ENCODE results near the gene PRKN.

PRKN gene

DNA sequence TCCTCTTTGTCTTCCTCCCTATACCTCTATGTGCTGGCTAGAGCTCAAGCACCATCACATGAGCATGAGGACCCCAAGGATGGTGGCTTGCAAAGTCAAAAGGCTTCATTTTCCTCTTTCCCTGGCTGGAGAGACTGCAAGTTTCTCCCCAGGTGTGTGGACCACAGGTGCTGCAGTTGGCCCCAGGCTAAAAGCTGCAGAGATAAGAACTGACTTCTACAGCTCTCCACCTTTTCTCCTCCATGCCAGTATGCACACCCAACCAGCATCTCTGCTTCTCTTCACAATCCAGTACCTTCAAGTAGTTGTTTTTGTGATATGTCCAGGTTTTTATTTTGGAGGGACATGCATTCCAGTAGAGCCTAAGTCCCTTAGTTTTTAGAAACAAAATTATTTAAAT is 29.1 kb downstream of the PRKN start:
- no peak overlapping the region for H3K4me3 ChIP-seq (replicated peaks; ENCODE audit: insufficient read depth, low read length)
- TF ChIP-seq GABPA (IDR thresholded peaks at IDR 0.05; ENCODE audit: low read depth) = no peak
- TF ChIP-seq, protein P1, sequence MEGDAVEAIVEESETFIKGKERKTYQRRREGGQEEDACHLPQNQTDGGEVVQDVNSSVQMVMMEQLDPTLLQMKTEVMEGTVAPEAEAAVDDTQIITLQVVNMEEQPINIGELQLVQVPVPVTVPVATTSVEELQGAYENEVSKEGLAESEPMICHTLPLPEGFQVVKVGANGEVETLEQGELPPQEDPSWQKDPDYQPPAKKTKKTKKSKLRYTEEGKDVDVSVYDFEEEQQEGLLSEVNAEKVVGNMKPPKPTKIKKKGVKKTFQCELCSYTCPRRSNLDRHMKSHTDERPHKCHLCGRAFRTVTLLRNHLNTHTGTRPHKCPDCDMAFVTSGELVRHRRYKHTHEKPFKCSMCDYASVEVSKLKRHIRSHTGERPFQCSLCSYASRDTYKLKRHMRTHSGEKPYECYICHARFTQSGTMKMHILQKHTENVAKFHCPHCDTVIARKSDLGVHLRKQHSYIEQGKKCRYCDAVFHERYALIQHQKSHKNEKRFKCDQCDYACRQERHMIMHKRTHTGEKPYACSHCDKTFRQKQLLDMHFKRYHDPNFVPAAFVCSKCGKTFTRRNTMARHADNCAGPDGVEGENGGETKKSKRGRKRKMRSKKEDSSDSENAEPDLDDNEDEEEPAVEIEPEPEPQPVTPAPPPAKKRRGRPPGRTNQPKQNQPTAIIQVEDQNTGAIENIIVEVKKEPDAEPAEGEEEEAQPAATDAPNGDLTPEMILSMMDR (IDR thresholded peaks at IDR 0.05; ENCODE audit: insufficient read depth, low read length) = no peak
- TF ChIP-seq POLR2AphosphoS5 (IDR thresholded peaks at IDR 0.05; ENCODE audit: low read depth) = no peak
- no peak overlapping the region for H3K27ac ChIP-seq (replicated peaks)
- H3K27me3 ChIP-seq (ENCODE audit: insufficient read depth, poor library complexity, severe bottlenecking) = no peaks in the 10 kb centered on the region
- DNase-seq (ENCODE audit: low read depth in 1 of 2, low spot score in 1 of 2) = no peak

DNA sequence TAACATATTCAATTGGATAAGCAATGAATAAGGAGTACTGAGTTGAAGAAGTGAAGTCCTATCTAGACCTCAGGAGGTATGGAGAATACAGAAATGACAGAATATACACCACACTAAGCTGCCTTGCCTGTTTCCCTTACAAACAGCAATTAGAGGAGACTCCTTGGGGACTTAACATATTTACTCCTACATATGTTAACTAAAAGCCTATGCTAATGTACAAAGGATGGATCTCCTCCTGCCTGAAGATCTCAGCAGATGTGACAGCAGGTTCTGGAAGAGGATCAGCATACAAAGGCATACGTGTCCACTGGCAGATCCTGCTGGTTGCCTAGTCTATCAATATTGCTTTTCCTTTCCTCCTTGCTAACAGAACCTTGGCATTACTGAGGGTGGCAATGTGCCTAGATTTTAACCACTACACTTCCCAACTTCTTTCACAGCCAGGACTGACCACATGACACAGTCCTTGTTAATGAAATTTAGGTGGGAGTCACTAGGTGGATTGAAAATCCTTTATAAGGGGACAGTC is 29.6 kb downstream of the PRKN start:
- Histone ChIP-seq H3K4me3 (replicated peaks; ENCODE audit: insufficient read depth, low read length) (no peak overlapping the region), H3K27ac (replicated peaks) (no peak overlapping the region), H3K27me3 (ENCODE audit: insufficient read depth, poor library complexity, severe bottlenecking) (no peaks in the 10 kb centered on the region)
- TF ChIP-seq, protein P2, sequence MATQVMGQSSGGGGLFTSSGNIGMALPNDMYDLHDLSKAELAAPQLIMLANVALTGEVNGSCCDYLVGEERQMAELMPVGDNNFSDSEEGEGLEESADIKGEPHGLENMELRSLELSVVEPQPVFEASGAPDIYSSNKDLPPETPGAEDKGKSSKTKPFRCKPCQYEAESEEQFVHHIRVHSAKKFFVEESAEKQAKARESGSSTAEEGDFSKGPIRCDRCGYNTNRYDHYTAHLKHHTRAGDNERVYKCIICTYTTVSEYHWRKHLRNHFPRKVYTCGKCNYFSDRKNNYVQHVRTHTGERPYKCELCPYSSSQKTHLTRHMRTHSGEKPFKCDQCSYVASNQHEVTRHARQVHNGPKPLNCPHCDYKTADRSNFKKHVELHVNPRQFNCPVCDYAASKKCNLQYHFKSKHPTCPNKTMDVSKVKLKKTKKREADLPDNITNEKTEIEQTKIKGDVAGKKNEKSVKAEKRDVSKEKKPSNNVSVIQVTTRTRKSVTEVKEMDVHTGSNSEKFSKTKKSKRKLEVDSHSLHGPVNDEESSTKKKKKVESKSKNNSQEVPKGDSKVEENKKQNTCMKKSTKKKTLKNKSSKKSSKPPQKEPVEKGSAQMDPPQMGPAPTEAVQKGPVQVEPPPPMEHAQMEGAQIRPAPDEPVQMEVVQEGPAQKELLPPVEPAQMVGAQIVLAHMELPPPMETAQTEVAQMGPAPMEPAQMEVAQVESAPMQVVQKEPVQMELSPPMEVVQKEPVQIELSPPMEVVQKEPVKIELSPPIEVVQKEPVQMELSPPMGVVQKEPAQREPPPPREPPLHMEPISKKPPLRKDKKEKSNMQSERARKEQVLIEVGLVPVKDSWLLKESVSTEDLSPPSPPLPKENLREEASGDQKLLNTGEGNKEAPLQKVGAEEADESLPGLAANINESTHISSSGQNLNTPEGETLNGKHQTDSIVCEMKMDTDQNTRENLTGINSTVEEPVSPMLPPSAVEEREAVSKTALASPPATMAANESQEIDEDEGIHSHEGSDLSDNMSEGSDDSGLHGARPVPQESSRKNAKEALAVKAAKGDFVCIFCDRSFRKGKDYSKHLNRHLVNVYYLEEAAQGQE (IDR thresholded peaks at IDR 0.05; ENCODE audit: insufficient replicate concordance, low read depth) = no peak
- TF ChIP-seq POLR2AphosphoS5 (IDR thresholded peaks at IDR 0.05; ENCODE audit: low read depth) (no peak), GABPA (IDR thresholded peaks at IDR 0.05; ENCODE audit: low read depth) (no peak), SPI1 (IDR thresholded peaks at IDR 0.05; ENCODE audit: borderline replicate concordance, low read depth) (no peak)
- TF ChIP-seq, protein P1 (IDR thresholded peaks at IDR 0.05; ENCODE audit: insufficient read depth, low read length) = no peak
- no peak for DNase-seq (ENCODE audit: low read depth in 1 of 2, low spot score in 1 of 2)

DNA sequence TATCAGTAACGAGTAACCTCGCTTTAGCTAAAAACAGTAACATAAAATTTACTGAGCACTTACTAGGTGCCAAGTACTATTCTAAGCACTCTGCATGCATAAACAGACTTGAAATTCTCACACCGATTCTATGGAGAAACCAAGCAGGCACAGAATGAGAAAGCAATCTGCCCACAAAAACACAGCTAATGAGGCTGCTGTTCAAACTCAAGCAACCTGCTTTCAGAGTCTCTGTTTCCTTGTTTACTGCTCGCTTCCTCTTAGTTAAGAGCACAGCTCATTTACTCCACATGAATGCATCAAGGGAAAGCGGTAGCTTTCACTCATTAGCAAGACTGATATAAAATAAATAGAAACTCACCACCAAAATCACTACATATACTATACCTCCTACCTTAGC is 37.4 kb downstream of the PRKN start:
- TF ChIP-seq POLR2AphosphoS5 (IDR thresholded peaks at IDR 0.05; ENCODE audit: low read depth) = no peak
- TF ChIP-seq, protein P2 (IDR thresholded peaks at IDR 0.05; ENCODE audit: insufficient replicate concordance, low read depth) = no peak
- no peak for TF ChIP-seq GABPA (IDR thresholded peaks at IDR 0.05; ENCODE audit: low read depth)
- TF ChIP-seq SPI1 (IDR thresholded peaks at IDR 0.05; ENCODE audit: borderline replicate concordance, low read depth) = no peak
- TF ChIP-seq, protein P1 (IDR thresholded peaks at IDR 0.05; ENCODE audit: insufficient read depth, low read length) = no peak
- H3K4me3 ChIP-seq (replicated peaks; ENCODE audit: insufficient read depth, low read length) = no peak overlapping the region

DNA sequence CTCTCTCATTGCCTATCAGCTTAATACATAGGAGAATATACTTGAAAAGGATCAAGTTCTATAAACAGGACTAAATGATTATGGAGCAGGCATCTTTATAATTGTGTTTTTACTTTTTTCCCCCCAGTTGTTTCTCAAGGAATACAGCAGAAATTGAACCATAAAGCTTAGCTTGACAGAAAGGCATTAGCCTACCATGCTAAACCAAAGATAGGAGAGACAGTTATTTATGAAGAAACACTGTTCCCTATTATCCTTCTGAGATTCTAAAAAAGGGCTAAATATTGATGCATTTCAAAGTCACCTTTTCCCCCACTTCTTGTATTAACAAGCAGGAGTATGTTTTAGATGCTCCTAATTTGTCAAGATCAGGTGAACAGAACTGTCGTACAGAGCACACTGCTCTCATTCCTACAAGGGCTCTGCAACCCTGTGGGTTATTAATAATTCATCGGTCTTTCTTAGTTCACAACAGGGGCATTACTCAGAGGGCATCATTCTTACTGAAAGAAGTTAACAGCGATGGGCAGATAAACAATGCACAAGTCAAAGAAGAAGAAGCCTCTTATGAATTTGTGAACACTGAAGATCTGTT is 38.7 kb downstream of the PRKN start:
- no peak for DNase-seq (ENCODE audit: low read depth in 1 of 2, low spot score in 1 of 2)
- Histone ChIP-seq H3K27ac (replicated peaks) (no peak overlapping the region), H3K27me3 (ENCODE audit: insufficient read depth, poor library complexity, severe bottlenecking) (no peaks in the 10 kb centered on the region), H3K4me3 (replicated peaks; ENCODE audit: insufficient read depth, low read length) (no peak overlapping the region)
- TF ChIP-seq SPI1 (IDR thresholded peaks at IDR 0.05; ENCODE audit: borderline replicate concordance, low read depth) (no peak), GABPA (IDR thresholded peaks at IDR 0.05; ENCODE audit: low read depth) (no peak)

More for the DNA sequence above, 37.4 kb downstream of the PRKN start:
- DNase-seq (ENCODE audit: low read depth in 1 of 2, low spot score in 1 of 2) = no peak
- no peaks in the 10 kb centered on the region for H3K27me3 ChIP-seq (ENCODE audit: insufficient read depth, poor library complexity, severe bottlenecking)
- no peak overlapping the region for H3K27ac ChIP-seq (replicated peaks)
